HCT116 (cell line): ENCODE measurements around the gene MGAT4C. TPM values are rescaled to one million over a fixed set of nuclear protein-coding genes. Genes with fewer than 3 reads are reported as not detected.

ENCODE experiments used
- ATAC-seq: fragments of 200-7000 bp; cut with Tn5 transposase; 2 replicates; pipeline ENCODE4 v1.9.1; 2020; ENCODE audit warnings: mild to moderate bottlenecking, moderate library complexity
- BruUV-seq: library from RNA; stranded (reverse); fragments of 400-500 nt; replicated peaks from 2 replicates; lab custom pipeline; 2021; lab: Mats Ljungman, UMichigan
- CTCF ChIA-PET: fragments of 300-600 bp; sonication (Branson Sonifier 250); formaldehyde crosslinking; loops from one replicate; lab custom pipeline; 2021; ENCODE audit warnings: antibody characterized with exemption; lab: Charles Lee
- POLR2A ChIA-PET: fragments of 300-600, 350-600 bp; sonication (Branson Sonifier 250); formaldehyde crosslinking; loops from one replicate; lab custom pipeline; 2021; ENCODE audit warnings: antibody characterized with exemption; lab: Charles Lee
- RAD21 ChIA-PET, 2 experiments: fragments of 300-600 bp; sonication (Branson Sonifier 250); formaldehyde crosslinking; loops; one replicate each; lab custom pipeline; 2023; ENCODE audit warnings: low total read pairs in 2 of 2; ENCODE audit not compliant: uncharacterized antibody in 2 of 2, unreplicated experiment in 2 of 2, low non-redundant PET in 1 of 2; lab: Charles Lee
- DNase-seq: peaks from one replicate; pipeline ENCODE4 v3.0.0-alpha.2; 2010; ENCODE audit warnings: low read depth, low spot score
- H2AFZ ChIP-seq: fragments of 200-600 bp; shearing (Covaris generic), sonication (generic); 2 replicates; pipeline ENCODE4 v1.6.1; 2017; ENCODE audit warnings: low read depth, mixed run types, mixed read lengths, antibody characterized with exemption, low read length; ENCODE audit not compliant: poor library complexity, severe bottlenecking
- H3K27ac ChIP-seq: 2 replicates; pipeline ENCODE4 v1.5.1; 2012; ENCODE audit warnings: low read depth, low read length
- H3K27me3 ChIP-seq: fragments of 200-600 bp; sonication (generic); 2 replicates; pipeline ENCODE4 v1.6.1; 2016; ENCODE audit warnings: mixed run types, low read length, mixed read lengths; ENCODE audit not compliant: insufficient read depth
- H3K36me3 ChIP-seq, 2 experiments: fragments of 200-500 bp in 1 of 2; fragments of 200-600 bp in 1 of 2; sonication (Bioruptor generic) in 1 of 2; sonication (generic) in 1 of 2; 2 replicates each; pipeline versions ENCODE4 v1.5.1 to v1.6.1; 2014 to 2016; ENCODE audit warnings: low read length in 2 of 2, inconsistent platforms in 1 of 2, mixed read lengths in 1 of 2, mixed run types in 1 of 2; ENCODE audit not compliant: insufficient read depth in 2 of 2, control insufficient read depth in 1 of 2
- H3K4me1 ChIP-seq, 2 experiments: fragments of 200-600 bp in 1 of 2; sonication (generic) in 1 of 2; 2 replicates each; pipeline versions ENCODE4 v1.5.1 to v1.6.1; 2012 to 2017; ENCODE audit warnings: low read length in 2 of 2, inconsistent platforms in 1 of 2, mild to moderate bottlenecking in 1 of 2, mixed read lengths in 1 of 2, mixed run types in 1 of 2, moderate library complexity in 1 of 2; ENCODE audit not compliant: insufficient read depth in 2 of 2, control insufficient read depth in 1 of 2
- H3K4me2 ChIP-seq: fragments of 200-600 bp; sonication (generic); 2 replicates; pipeline ENCODE4 v1.6.1; 2017; ENCODE audit warnings: mixed run types, low read length, mixed read lengths
- H3K4me3 ChIP-seq, 2 experiments: fragments of 200-600 bp in 1 of 2; sonication (generic) in 1 of 2; replicated peaks in 1 of 2; 2 replicates each; pipeline ENCODE4 v1.5.1; 2011 to 2016; ENCODE audit warnings: low read length in 2 of 2, control low read depth in 1 of 2, low read depth in 1 of 2, mild to moderate bottlenecking in 1 of 2, mixed read lengths in 1 of 2, mixed run types in 1 of 2
- H3K79me2 ChIP-seq: fragments of 200-600 bp; sonication (generic); 2 replicates; pipeline ENCODE4 v1.6.1; 2017; ENCODE audit warnings: mild to moderate bottlenecking, mixed run types, low read length, moderate library complexity, mixed read lengths; ENCODE audit not compliant: insufficient read depth
- H3K9ac ChIP-seq: fragments of 200-600 bp; sonication (generic); 2 replicates; pipeline ENCODE4 v1.6.1; 2016; ENCODE audit warnings: low read length, mixed read lengths
- H3K9me2 ChIP-seq: fragments of 200-600 bp; sonication (generic), shearing (Covaris generic); 2 replicates; pipeline ENCODE4 v1.6.1; 2017; ENCODE audit warnings: mixed run types, mild to moderate bottlenecking, moderate library complexity; ENCODE audit not compliant: insufficient read depth
- H3K9me3 ChIP-seq, 2 experiments: fragments of 200-500 bp in 1 of 2; fragments of 200-600 bp in 1 of 2; sonication (Bioruptor generic) in 1 of 2; sonication (generic) in 1 of 2; 2 replicates each; pipeline ENCODE4 v1.6.1; 2014 to 2017; ENCODE audit warnings: low read length in 2 of 2, mixed read lengths in 2 of 2, inconsistent platforms in 1 of 2, low read depth in 1 of 2, mild to moderate bottlenecking in 1 of 2, mixed run types in 1 of 2, moderate library complexity in 1 of 2; ENCODE audit not compliant: control insufficient read depth in 1 of 2, insufficient read depth in 1 of 2
- H4K20me1 ChIP-seq: fragments of 200-600 bp; sonication (generic), shearing (Covaris generic); 2 replicates; pipeline ENCODE4 v1.6.1; 2017; ENCODE audit warnings: mixed run types, mild to moderate bottlenecking, moderate library complexity; ENCODE audit not compliant: insufficient read depth
- ATF3 ChIP-seq: IDR thresholded peaks from 2 replicates; pipeline ENCODE4 v1.6.1; 2012
- CEBPB ChIP-seq: IDR thresholded peaks from 2 replicates; pipeline ENCODE4 v1.6.1; 2012; ENCODE audit warnings: low read depth
- ELF1 ChIP-seq: IDR thresholded peaks from 2 replicates; pipeline ENCODE4 v1.6.1; 2012; ENCODE audit warnings: low read depth, borderline replicate concordance
- EZH2 ChIP-seq: fragments of 200-600 bp; sonication (generic); IDR thresholded peaks from 2 replicates; pipeline ENCODE4 v1.6.1; 2017; ENCODE audit warnings: antibody characterized with exemption, mixed run types
- EZH2phosphoT487 ChIP-seq: fragments of 200-600 bp; IDR thresholded peaks from 2 replicates; pipeline ENCODE4 v1.6.1; 2018; ENCODE audit warnings: antibody characterized with exemption, borderline replicate concordance
- JUND ChIP-seq: IDR thresholded peaks from 2 replicates; pipeline ENCODE4 v1.6.1; 2012
- POLR2A ChIP-seq: IDR thresholded peaks from 2 replicates; pipeline ENCODE4 v1.7.0; 2011; ENCODE audit warnings: borderline replicate concordance; ENCODE audit not compliant: insufficient read depth, insufficient read length; ENCODE audit errors: extremely low read depth
- POLR2AphosphoS5 ChIP-seq: IDR thresholded peaks from 2 replicates; pipeline ENCODE4 v1.6.1; 2011; ENCODE audit warnings: mild to moderate bottlenecking, low read depth, low read length, moderate library complexity
- RAD21 ChIP-seq: IDR thresholded peaks from 2 replicates; pipeline ENCODE4 v1.6.1; 2012; ENCODE audit warnings: low read depth, mild to moderate bottlenecking
- SIN3A ChIP-seq: IDR thresholded peaks from 2 replicates; pipeline ENCODE4 v1.6.1; 2012; ENCODE audit warnings: low read depth
- SP1 ChIP-seq: IDR thresholded peaks from 2 replicates; pipeline ENCODE4 v1.6.1; 2012; ENCODE audit warnings: low read depth
- YY1 ChIP-seq: IDR thresholded peaks from 2 replicates; pipeline ENCODE4 v1.6.1; 2011; ENCODE audit warnings: low read length, low read depth, moderate library complexity, mild to moderate bottlenecking; ENCODE audit not compliant: insufficient replicate concordance; ENCODE audit errors: extremely low read depth
- ZBTB33 ChIP-seq: IDR thresholded peaks from 2 replicates; pipeline ENCODE4 v1.6.1; 2011; ENCODE audit warnings: mild to moderate bottlenecking, low read length, moderate library complexity; ENCODE audit not compliant: insufficient replicate concordance; ENCODE audit errors: extremely low read depth
- ZFX ChIP-seq: fragments of 450-650 bp; IDR thresholded peaks from 2 replicates; pipeline ENCODE4 v1.6.1; 2017
- ZNF274 ChIP-seq: fragments of 200-500 bp; sonication (Bioruptor generic); IDR thresholded peaks from 2 replicates; pipeline ENCODE4 v1.6.1; 2014; ENCODE audit warnings: mild to moderate bottlenecking, low read depth, low read length, inconsistent platforms
- intact Hi-C: fragments of 100-400 bp; cut with micrococcal nuclease; formaldehyde crosslinking; loops from 2 replicates; pipeline ENCODE4 v1.10.0; 2022
- total RNA-seq: library from RNA; stranded (reverse); gene quantifications from one replicate; pipeline ENCODE4 v1.2.1, GENCODE V29; 2021; ENCODE audit not compliant: unreplicated experiment

MGAT4C gene
- total RNA-seq, 1 experiment from 2014 or later: not detected

- Histone ChIP-seq H3K9ac (no peak overlapping the region), H3K79me2 (no peaks in the 10 kb centered on the region), H3K4me3 (no peak overlapping the region), H3K36me3 (no peaks in the 10 kb centered on the region), H3K27me3 (no peaks in the 10 kb centered on the region), H3K4me1 (no peaks in the 10 kb centered on the region), H4K20me1 (no peaks in the 10 kb centered on the region), H2AFZ (no peak overlapping the region), H3K9me3 (no peaks in the 10 kb centered on the region), H3K27ac (no peak overlapping the region), H3K9me2 (no peaks in the 10 kb centered on the region), H3K4me2 (no peak overlapping the region)
- ATAC-seq: no peak
- BruUV-seq: no TSS peak
- TF ChIP-seq RAD21 (no peak), EZH2phosphoT487 (no peak), ZFX (no peak), ZNF274 (no peak), EZH2 (no peak), SIN3A (no peak), JUND (no peak), ZBTB33 (no peak), SP1 (no peak), ATF3 (no peak), POLR2A (no peak), YY1 (no peak), POLR2AphosphoS5 (no peak), ELF1 (no peak), CEBPB (no peak)
- CTCF ChIA-PET: no interaction called here
- RAD21 ChIA-PET: no interaction called here
- intact Hi-C loops: no loop called here
- POLR2A ChIA-PET: no interaction called here
- no peak for DNase-seq
Observed at GRCh38 chr12:86050010-86050409, 206.2 kb downstream of the MGAT4C start.
